PC-3 (cell line): ENCODE measurements around the gene HNRNPAB. TPM values are rescaled to one million over a fixed set of nuclear protein-coding genes. Genes with fewer than 3 reads are reported as not detected.

Experiments used
- ATAC-seq: fragments of 200-7000 bp; cut with Tn5 transposase; 2 replicates; pipeline ENCODE4 v1.9.1; 2020; ENCODE audit warnings: mild to moderate bottlenecking, moderate library complexity
- BruUV-seq: library from RNA; stranded (reverse); fragments of 400-500 nt; replicated peaks from 2 replicates; lab custom pipeline; 2021; lab: Mats Ljungman, UMichigan
- CTCF ChIA-PET: fragments of 300-600 bp; sonication (Branson Sonifier 250); formaldehyde crosslinking; loops from one replicate; lab custom pipeline; 2022; ENCODE audit warnings: antibody characterized with exemption; lab: Charles Lee
- POLR2A ChIA-PET: fragments of 300-600 bp; sonication (Branson Sonifier 250); formaldehyde crosslinking; loops from one replicate; lab custom pipeline; 2022; ENCODE audit warnings: antibody characterized with exemption; ENCODE audit not compliant: unreplicated experiment; lab: Charles Lee
- DNase-seq: peaks from one replicate; pipeline ENCODE4 v3.0.0-alpha.2; 2015
- H2AFZ ChIP-seq: fragments of 300-600 bp; sonication (generic); 2 replicates; pipeline ENCODE4 v1.6.0; 2016; ENCODE audit warnings: antibody characterized with exemption, low read length
- H3F3A ChIP-seq: fragments of 300-600 bp; sonication (generic); one replicate; pipeline ENCODE4 v1.6.0; 2017; ENCODE audit warnings: antibody characterized with exemption, low read length, control low read depth, mild to moderate bottlenecking; ENCODE audit not compliant: unreplicated experiment
- H3K27ac ChIP-seq: fragments of 300-600 bp; sonication (generic); 2 replicates; pipeline ENCODE4 v1.5.1; 2016; ENCODE audit warnings: mild to moderate bottlenecking, low read length
- H3K27me3 ChIP-seq: fragments of 300-600 bp; sonication (generic); 2 replicates; pipeline ENCODE4 v1.6.1; 2016; ENCODE audit warnings: low read length, mixed read lengths
- H3K36me3 ChIP-seq: fragments of 300-600 bp; sonication (generic); 2 replicates; pipeline ENCODE4 v1.6.1; 2016; ENCODE audit warnings: low read depth, mixed run types, low read length, mixed read lengths
- H3K4me1 ChIP-seq: fragments of 300-600 bp; sonication (generic); 2 replicates; pipeline ENCODE4 v1.5.1; 2016; ENCODE audit warnings: low read length; ENCODE audit not compliant: insufficient read depth
- H3K4me2 ChIP-seq: fragments of 300-600 bp; sonication (generic); 2 replicates; pipeline ENCODE4 v1.6.0; 2016; ENCODE audit warnings: low read length
- H3K4me3 ChIP-seq: fragments of 300-600 bp; sonication (generic); 2 replicates; pipeline ENCODE4 v1.5.1; 2016; ENCODE audit warnings: mild to moderate bottlenecking, low read length, mixed read lengths
- H3K79me2 ChIP-seq: fragments of 300-600 bp; sonication (generic); 2 replicates; pipeline ENCODE4 v1.6.1; 2017; ENCODE audit warnings: low read length, mixed read lengths
- H3K9ac ChIP-seq: fragments of 300-600 bp; sonication (generic); 2 replicates; pipeline ENCODE4 v1.6.0; 2016; ENCODE audit warnings: mild to moderate bottlenecking, low read length
- H3K9me2 ChIP-seq: fragments of 300-600 bp; sonication (generic); replicated peaks from 2 replicates; pipeline ENCODE4 v1.6.1; 2016; ENCODE audit warnings: mixed run types, low read length, mixed read lengths
- H3K9me3 ChIP-seq: fragments of 300-600 bp; sonication (generic); 2 replicates; pipeline ENCODE4 v1.6.1; 2016; ENCODE audit warnings: low read length, mixed read lengths
- H4K20me1 ChIP-seq: fragments of 300-600 bp; sonication (generic); 2 replicates; pipeline ENCODE4 v1.6.1; 2016; ENCODE audit warnings: low read length, mixed read lengths
- CTCF ChIP-seq: fragments of 300-600 bp; sonication (generic); conservative IDR thresholded peaks from 2 replicates; pipeline ENCODE4 v1.5.1; 2017; ENCODE audit warnings: antibody characterized with exemption, low read depth, mild to moderate bottlenecking, low read length
- EZH2 ChIP-seq: fragments of 300-600 bp; sonication (generic); IDR thresholded peaks from one replicate; pipeline ENCODE4 v1.6.1; 2017; ENCODE audit warnings: antibody characterized with exemption, mild to moderate bottlenecking, low read length; ENCODE audit not compliant: unreplicated experiment
- EZH2phosphoT487 ChIP-seq: fragments of 300-600 bp; sonication (generic); IDR thresholded peaks from 2 replicates; pipeline ENCODE4 v1.6.1; 2018; ENCODE audit warnings: mild to moderate bottlenecking, antibody characterized with exemption, low read length, borderline replicate concordance
- intact Hi-C: fragments of 100-400 bp; cut with micrococcal nuclease; formaldehyde crosslinking; loops from 2 replicates; pipeline ENCODE4 v1.9.0; 2023
- total RNA-seq: library from RNA; depleted of rRNA; stranded (reverse); fragments of >200 nt; gene quantifications from 2 replicates; pipeline ENCODE4 v1.2.3, GENCODE V29; 2014

HNRNPAB gene
- total RNA-seq, 1 experiment from 2014 or later = 231 TPM

DNA sequence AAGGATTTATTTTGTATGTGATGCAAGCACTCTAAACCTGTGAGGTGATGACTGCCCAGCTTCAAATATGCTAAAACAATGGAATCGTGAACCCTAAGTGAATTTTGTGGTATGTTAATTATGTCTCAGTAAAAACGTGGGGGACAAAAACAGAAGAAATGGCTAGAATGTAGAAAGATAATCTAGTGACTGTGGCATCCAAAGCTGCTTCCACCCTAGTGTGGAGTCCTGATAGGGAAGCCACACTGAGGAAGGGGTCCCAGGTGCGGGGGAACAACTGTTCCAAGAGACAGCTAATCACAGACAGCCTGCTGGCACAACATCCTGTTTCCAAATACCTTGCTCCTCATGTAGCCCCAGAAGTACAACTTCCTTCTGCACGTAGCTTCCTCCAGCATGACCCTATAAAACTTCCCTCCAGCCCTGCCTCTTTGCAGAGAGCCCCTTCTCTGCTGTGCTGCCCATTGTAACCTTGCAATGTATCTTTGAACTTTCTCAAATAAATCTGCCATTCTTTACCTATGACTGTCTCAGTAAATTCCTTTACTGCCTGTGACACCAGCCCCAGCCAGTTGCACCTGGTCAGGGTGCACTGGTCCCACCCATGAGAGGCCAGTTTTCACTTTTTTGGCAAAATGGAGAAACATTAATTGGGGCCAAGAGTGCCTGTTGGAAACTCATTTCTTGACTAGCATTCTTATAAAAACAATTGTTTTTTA, 22.0 kb upstream of the HNRNPAB start:
- no peaks in the 10 kb centered on the region for H3K27me3 ChIP-seq
- TF ChIP-seq CTCF = no peak
- TF ChIP-seq EZH2phosphoT487 = no peak
- TF ChIP-seq EZH2 = no peak
- ATAC-seq = peak; percentile 60

GRCh38 chr5:178186427-178186826, 17.9 kb upstream of the HNRNPAB start:
- Histone ChIP-seq H3K27me3 (no peaks in the 10 kb centered on the region), H3F3A (peaks cover 4% of the 10 kb centered on the region), H3K4me1 (peaks cover 23% of the 10 kb centered on the region), H3K9me3 (no peaks in the 10 kb centered on the region), H3K36me3 (no peaks in the 10 kb centered on the region), H3K9me2 (no peaks in the 10 kb centered on the region), H4K20me1 (no peaks in the 10 kb centered on the region), H3K27ac (peak overlapping the region; percentile 18; the same call in 1 of the 2 replicates), H2AFZ (no peak overlapping the region), H3K4me2 (peak overlapping the region; percentile 46), H3K4me3 (no peak overlapping the region), H3K79me2 (no peaks in the 10 kb centered on the region), H3K9ac (no peak overlapping the region)
- BruUV-seq = no TSS peak
- ChIA-PET CTCF (no interaction called here), POLR2A (no interaction called here)
- DNase-seq = peak; percentile 76
- ATAC-seq = peak; percentile 40; the same call in 1 of the 2 replicates
- intact Hi-C loops = no loop called here
- TF ChIP-seq EZH2phosphoT487 = no peak
- TF ChIP-seq EZH2 = no peak
- TF ChIP-seq CTCF = no peak

More for the DNA sequence above, 22.0 kb upstream of the HNRNPAB start:
- Histone ChIP-seq H4K20me1 (no peaks in the 10 kb centered on the region), H2AFZ (peak overlapping the region; percentile 54), H3K9me3 (no peaks in the 10 kb centered on the region), H3K4me2 (peak overlapping the region; percentile 32), H3K27ac (no peak overlapping the region), H3K9ac (no peak overlapping the region), H3K9me2 (no peaks in the 10 kb centered on the region), H3K4me1 (peaks cover 23% of the 10 kb centered on the region), H3K36me3 (no peaks in the 10 kb centered on the region), H3K4me3 (no peak overlapping the region), H3F3A (peaks cover 4% of the 10 kb centered on the region), H3K79me2 (no peaks in the 10 kb centered on the region)
- intact Hi-C loops = no loop called here
- POLR2A ChIA-PET = no interaction called here
- CTCF ChIA-PET = no interaction called here
- peak; percentile 62 for DNase-seq
- BruUV-seq = no TSS peak

- Histone ChIP-seq H3K4me3 (no peak within 1 kb of the TSS), H3K27ac (peak within 1 kb of the TSS; percentile 18; the same call in 1 of the 2 replicates), H3K27me3 (no peaks in the 10 kb centered on the region), H3F3A (peaks cover 4% of the 10 kb centered on the region), H3K4me2 (peak within 1 kb of the TSS; percentile 46), H3K9ac (no peak within 1 kb of the TSS), H3K79me2 (no peaks in the 10 kb centered on the region), H3K4me1 (peaks cover 23% of the 10 kb centered on the region), H3K9me3 (no peaks in the 10 kb centered on the region), H2AFZ (no peak within 1 kb of the TSS), H3K9me2 (no peaks in the 10 kb centered on the region), H3K36me3 (no peaks in the 10 kb centered on the region), H4K20me1 (no peaks in the 10 kb centered on the region)
- ATAC-seq = no peak
- ChIA-PET CTCF (no interaction called here), POLR2A (no interaction called here)
- intact Hi-C loops = no loop called here
- BruUV-seq = no TSS peak
- no peak for DNase-seq
- TF ChIP-seq CTCF (no peak), EZH2 (no peak), EZH2phosphoT487 (no peak)
Observed at GRCh38 chr5:178187014-178187413, 17.3 kb upstream of the HNRNPAB start, which contains the start of gene GMCL2. TSS of gene GMCL2 (minus strand) at chr5:178187371. CDS start at chr5:178187299, 72 bp downstream.
